Adrenal gland (tissue), 12 donors: ENCODE data around the gene TMPRSS12. TPM values are rescaled to one million over a fixed set of nuclear protein-coding genes. Genes with fewer than 3 reads are reported as not detected.

Source experiments
- DNase-seq, 7 donors: peaks; one replicate each; pipeline ENCODE4 v3.0.0-alpha.2; 2019 to 2020
- H3K27ac ChIP-seq, 5 donors: fragments of 200-600 bp; sonication (generic) in 4 of 5; 1 replicate in 3 of 5; 2 replicates in 2 of 5; pipeline versions ENCODE4 v1.5.1 to v1.8.0; 2016 to 2020; ENCODE audit warnings: mild to moderate bottlenecking in 1 of 5
- H3K27me3 ChIP-seq: fragments of 200-600 bp; 2 replicates; pipeline ENCODE4 v1.8.0; 2021
- H3K36me3 ChIP-seq, 2 donors: fragments of 200-600 bp; replicated peaks in 1 of 2; 1 replicate in 1 of 2; 2 replicates in 1 of 2; pipeline versions ENCODE4 v1.5.1 to v1.8.0; 2018 to 2022
- H3K4me1 ChIP-seq, 2 donors: fragments of 200-600 bp; replicated peaks in 1 of 2; 1 replicate in 1 of 2; 2 replicates in 1 of 2; pipeline versions ENCODE4 v1.5.1 to v1.8.0; 2018 to 2021
- H3K4me3 ChIP-seq, 4 donors: fragments of 200-600 bp; sonication (generic) in 3 of 4; one replicate each; pipeline ENCODE4 v1.5.1; 2016 to 2018
- H3K9me3 ChIP-seq, 3 donors: fragments of 200-600 bp; sonication (generic) in 1 of 3; replicated peaks in 1 of 3; 1 replicate in 2 of 3; 2 replicates in 1 of 3; pipeline versions ENCODE4 v1.5.1 to v1.8.0; 2016 to 2021
- CTCF ChIP-seq, 6 experiments: fragments of 450-650 bp in 4 of 6; fragments of 200-600 bp in 2 of 6; sonication (generic) in 1 of 6; IDR thresholded peaks; 1 replicate in 5 of 6; 2 replicates in 1 of 6; pipeline versions ENCODE4 v1.5.1 to v1.8.0; 2016 to 2021; ENCODE audit warnings: antibody characterized with exemption in 6 of 6, mild to moderate bottlenecking in 2 of 6, moderate library complexity in 1 of 6
- POLR2A ChIP-seq, 2 donors: fragments of 450-650 bp; IDR thresholded peaks; one replicate each; pipeline ENCODE4 v1.6.1; 2017; ENCODE audit warnings: antibody characterized with exemption in 2 of 2, mild to moderate bottlenecking in 2 of 2, moderate library complexity in 1 of 2
- WGBS, 4 donors: extraction: QIAGEN DNeasy Blood & Tissue Kit in 2 of 4; methylation state at CpG; one replicate each; pipeline versions ENCODE4 v1.1.5 to v1.1.7; 2013 to 2017; 5-methylcytosine and 5-hydroxymethylcytosine counted together
- intact Hi-C, 2 donors: fragments of 100-400 bp; cut with DNase I; formaldehyde crosslinking; loops; one replicate each; pipeline versions ENCODE4 v1.14.1 to v1.15.0; 2022 to 2023
- polyA plus RNA-seq, 3 donors: library from polyadenylated mRNA; stranded (reverse); fragments of 200-250 nt in 2 of 3; fragments of 350-450 nt in 1 of 3; fragmentation: Illumina TruSeq in 1 of 3; extraction: RNeasy Lipid Tissue Mini Kit (QIAGEN cat#74804) in 1 of 3; gene quantifications; one replicate each; pipeline ENCODE4 v1.2.3, GENCODE V29; 2013 to 2014
- small RNA-seq, 2 donors: library from RNA; depleted of rRNA; stranded (forward); fragments of <200 nt; gene quantifications; one replicate each; pipeline ENCODE3, GENCODE V24; 2016
- total RNA-seq, 9 donors: library from RNA; depleted of rRNA in 4 of 9; stranded (reverse); fragments of >200 nt in 4 of 9; fragments of 120-200 nt in 1 of 9; fragmentation: NEBNext Ultra II Directional in 1 of 9; extraction: Animal tissue kit (Norgen Biotek cat#: 25700) in 1 of 9; gene quantifications; one replicate each; pipeline versions ENCODE4 v1.1.0 to v1.2.4, GENCODE V29; 2013 to 2023
- donor health status: healthy with polysubstance abuse.
- donor health status: Bipolar disorder and iron deficiency.
- donor health status: DM: yes; HTN: yes; CAD: no.
- donor health status: DM: no; HTN: no; CAD: no.
- donor health status: DM: no; HTN: no; CAD: no.
- donor health status: DM: yes; HTN: yes; CAD: no.

The TMPRSS12 gene
- total and polyA plus RNA-seq, 12 donors, result 0.03 to 0.39 TPM; not detected in 10

- H3K27me3 ChIP-seq, result no peaks in the 10 kb centered on the region
- no peak for TF ChIP-seq POLR2A (IDR thresholded peaks at IDR 0.05)
- no peak for TF ChIP-seq CTCF (IDR thresholded peaks at IDR 0.05)
- peaks cover 23 to 56% of the 10 kb centered on the region in 2 donors for H3K4me1 ChIP-seq
- H3K27ac ChIP-seq, result peak overlapping the region in 3 of 5 donors; percentile 17 to 73 (median 58)
- H3K9me3 ChIP-seq, result no peaks in the 10 kb centered on the region
- 86 to 96% (median 95%) methylated on average over 1 to 2 of the region's 2 CpGs for WGBS, 4 donors
- no peak overlapping the region for H3K4me3 ChIP-seq
- H3K36me3 ChIP-seq, result peaks cover 0 to 18% of the 10 kb centered on the region in 2 donors
- intact Hi-C loops, result no loop called here
- DNase-seq, result no peak
These were observed 90.9 kb downstream of the TMPRSS12 start for GRCh38 chr12:50933459-50934124.

- peaks cover 0 to 18% of the 10 kb centered on the region in 2 donors for H3K36me3 ChIP-seq
- intact Hi-C loops, result no loop called here
- no peak overlapping the region for H3K4me3 ChIP-seq
- H3K4me1 ChIP-seq, result peaks cover 17 to 48% of the 10 kb centered on the region in 2 donors
- WGBS, 4 donors, result 22 to 39% (median 34%) methylated on average over 3 of the region's 3 CpGs
- H3K9me3 ChIP-seq, result no peaks in the 10 kb centered on the region
- peak overlapping the region in 4 of 5 donors; percentile 24 to 77 (median 66) for H3K27ac ChIP-seq
- peak in 1 of 7 donors; percentile 19 for DNase-seq
- no peak for TF ChIP-seq POLR2A (IDR thresholded peaks at IDR 0.05)
- H3K27me3 ChIP-seq, result no peaks in the 10 kb centered on the region
These were observed 91.7 kb downstream of the TMPRSS12 start for GRCh38 chr12:50934371-50934851.

GRCh38 chr12:50934981-50935807 is 92.5 kb downstream of the TMPRSS12 start:
- 43 to 50% (median 46%) methylated on average over 6 of the region's 6 CpGs for WGBS, 4 donors
- H3K4me3 ChIP-seq, result no peak overlapping the region
- H3K27ac ChIP-seq, result peak overlapping the region; percentile 24 to 77 (median 58)
- H3K36me3 ChIP-seq, result peaks cover 0 to 11% of the 10 kb centered on the region in 2 donors
- intact Hi-C loops, result no loop called here
- H3K9me3 ChIP-seq, result no peaks in the 10 kb centered on the region
- no peaks in the 10 kb centered on the region for H3K27me3 ChIP-seq
- H3K4me1 ChIP-seq, result peaks cover 16 to 42% of the 10 kb centered on the region in 2 donors
- no peak for TF ChIP-seq CTCF (IDR thresholded peaks at IDR 0.05)
- TF ChIP-seq POLR2A (IDR thresholded peaks at IDR 0.05), result no peak
- DNase-seq, result no peak

GRCh38 chr12:50936821-50937530 is 94.2 kb downstream of the TMPRSS12 start:
- no peak overlapping the region for H3K27ac ChIP-seq
- WGBS, 4 donors, result 89 to 94% (median 92%) methylated on average over 6 to 9 of the region's 9 CpGs
- no peaks in the 10 kb centered on the region for H3K27me3 ChIP-seq
- no peak for DNase-seq
- H3K4me1 ChIP-seq, result peaks cover 16 to 41% of the 10 kb centered on the region in 2 donors
- TF ChIP-seq CTCF (IDR thresholded peaks at IDR 0.05), result no peak
- no peak for TF ChIP-seq POLR2A (IDR thresholded peaks at IDR 0.05)
- intact Hi-C loops, result no loop called here
- no peaks in the 10 kb centered on the region for H3K36me3 ChIP-seq
- H3K9me3 ChIP-seq, result no peaks in the 10 kb centered on the region
- H3K4me3 ChIP-seq, result no peak overlapping the region

Small RNAs within 50 kb of the gene (small RNA-seq; reads per million reads assigned to genes)
- gene AC013244.2 (0 reads per million in 2 donors), gene RN7SL519P (0 reads per million in 2 donors)

Other genes with a start within 250 kb of the TMPRSS12 start
- gene ATF1, start 78.8 kb upstream of the TMPRSS12 start, total RNA-seq, result 10 to 100 TPM in 8 of 9 donors, 1 to 10 TPM in 1; 8.2 to 58.3 (median 44.2) TPM
- 10 to 100 TPM in 1 of 3 donors, 1 to 10 TPM in 2; 6.7 to 56.0 (median 9.7) TPM for gene ATF1, start 78.8 kb upstream of the TMPRSS12 start, polyA plus RNA-seq
- not detected for gene HIGD1C, start 109.6 kb downstream of the TMPRSS12 start, total RNA-seq
- not detected for gene HIGD1C, start 109.6 kb downstream of the TMPRSS12 start, polyA plus RNA-seq
- gene SLC11A2, start 183.5 kb downstream of the TMPRSS12 start, total RNA-seq, result 10 to 100 TPM; 30.2 to 82.2 (median 60.7) TPM
- 10 to 100 TPM; 21.7 to 33.2 (median 21.8) TPM for gene SLC11A2, start 183.5 kb downstream of the TMPRSS12 start, polyA plus RNA-seq
- gene LETMD1, start 205.4 kb downstream of the TMPRSS12 start, total RNA-seq, result 100 to 1,000 TPM in 2 of 9 donors, 10 to 100 TPM in 7; 37.7 to 122 (median 82.2) TPM
- gene LETMD1, start 205.4 kb downstream of the TMPRSS12 start, polyA plus RNA-seq, result 10 to 100 TPM; 59.0 to 69.9 (median 59.1) TPM
- 10 to 100 TPM; 15.6 to 29.2 (median 25.0) TPM for gene CSRNP2, start 240.7 kb downstream of the TMPRSS12 start, total RNA-seq
- 10 to 100 TPM; 20.1 to 22.8 (median 22.0) TPM for gene CSRNP2, start 240.7 kb downstream of the TMPRSS12 start, polyA plus RNA-seq